Measurements from ENCODE around the gene GPSM3.
"Not testable (repeated sequence)": the region's sequence is repeated elsewhere in the genome, so short reads cannot be mapped to it uniquely, and the experiment has no call there.

The GPSM3 gene

DNA sequence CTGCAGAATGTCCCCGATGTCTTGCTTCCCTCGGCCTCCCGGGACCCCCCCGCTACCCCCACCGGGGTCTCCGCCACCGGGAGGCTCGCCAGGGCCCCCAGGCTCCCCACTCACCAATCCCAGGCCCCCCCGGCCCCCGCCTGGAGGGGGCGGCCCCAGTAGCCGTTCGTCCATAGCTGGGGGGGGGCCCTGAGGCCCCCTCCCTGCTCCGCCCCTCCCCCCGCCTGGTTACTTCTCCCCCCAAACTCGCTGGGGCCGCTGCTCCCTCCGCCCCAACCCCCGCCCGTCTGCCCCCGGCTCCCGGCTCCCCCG is 2.7 kb downstream of the GPSM3 start:
- H3K4me3 ChIP-seq (ENCODE audit: low read depth, low read length), result peak overlapping the region; percentile 81
- TF ChIP-seq, protein P1, sequence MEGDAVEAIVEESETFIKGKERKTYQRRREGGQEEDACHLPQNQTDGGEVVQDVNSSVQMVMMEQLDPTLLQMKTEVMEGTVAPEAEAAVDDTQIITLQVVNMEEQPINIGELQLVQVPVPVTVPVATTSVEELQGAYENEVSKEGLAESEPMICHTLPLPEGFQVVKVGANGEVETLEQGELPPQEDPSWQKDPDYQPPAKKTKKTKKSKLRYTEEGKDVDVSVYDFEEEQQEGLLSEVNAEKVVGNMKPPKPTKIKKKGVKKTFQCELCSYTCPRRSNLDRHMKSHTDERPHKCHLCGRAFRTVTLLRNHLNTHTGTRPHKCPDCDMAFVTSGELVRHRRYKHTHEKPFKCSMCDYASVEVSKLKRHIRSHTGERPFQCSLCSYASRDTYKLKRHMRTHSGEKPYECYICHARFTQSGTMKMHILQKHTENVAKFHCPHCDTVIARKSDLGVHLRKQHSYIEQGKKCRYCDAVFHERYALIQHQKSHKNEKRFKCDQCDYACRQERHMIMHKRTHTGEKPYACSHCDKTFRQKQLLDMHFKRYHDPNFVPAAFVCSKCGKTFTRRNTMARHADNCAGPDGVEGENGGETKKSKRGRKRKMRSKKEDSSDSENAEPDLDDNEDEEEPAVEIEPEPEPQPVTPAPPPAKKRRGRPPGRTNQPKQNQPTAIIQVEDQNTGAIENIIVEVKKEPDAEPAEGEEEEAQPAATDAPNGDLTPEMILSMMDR (IDR thresholded peaks at IDR 0.05; ENCODE audit: low read depth, low read length), result no peak

DNA sequence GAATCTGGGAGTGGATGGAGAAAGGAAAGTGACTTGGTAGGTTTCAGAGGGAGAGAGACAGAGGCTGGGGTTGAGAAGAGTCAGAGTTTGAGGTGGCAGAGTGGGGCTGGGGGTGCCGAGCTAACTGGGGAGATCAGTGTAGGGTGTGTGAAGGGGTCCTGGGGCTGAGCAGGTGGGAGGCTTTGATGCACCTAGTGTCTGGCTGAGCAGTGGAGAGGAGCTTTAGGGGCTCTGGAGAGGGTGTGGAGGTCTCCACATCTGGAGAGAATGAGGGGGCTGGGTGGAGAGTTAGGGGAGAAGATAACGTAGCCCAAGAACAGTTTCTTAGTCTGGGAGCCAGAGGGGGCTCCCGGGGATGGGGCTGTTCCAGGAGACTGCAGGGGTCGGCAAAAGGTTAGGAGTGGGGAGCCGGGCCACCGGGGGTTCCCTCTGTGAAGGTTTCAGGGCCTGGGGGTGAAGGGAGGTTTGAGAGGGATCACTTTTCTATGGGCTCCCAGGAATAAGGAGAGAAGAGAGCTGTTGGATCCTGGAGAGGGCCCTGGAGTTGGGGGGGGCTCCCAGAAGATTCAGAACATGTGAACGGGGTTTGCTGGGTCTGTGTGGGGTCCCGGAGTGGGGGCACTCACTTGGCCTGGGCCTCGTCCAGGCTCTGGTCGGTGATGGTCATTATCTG is 3.2 kb downstream of the GPSM3 start:
- H3K4me3 ChIP-seq (ENCODE audit: low read depth, low read length), result peak overlapping the region; percentile 81
- TF ChIP-seq, protein P1 (IDR thresholded peaks at IDR 0.05; ENCODE audit: low read depth, low read length), result no peak

DNA sequence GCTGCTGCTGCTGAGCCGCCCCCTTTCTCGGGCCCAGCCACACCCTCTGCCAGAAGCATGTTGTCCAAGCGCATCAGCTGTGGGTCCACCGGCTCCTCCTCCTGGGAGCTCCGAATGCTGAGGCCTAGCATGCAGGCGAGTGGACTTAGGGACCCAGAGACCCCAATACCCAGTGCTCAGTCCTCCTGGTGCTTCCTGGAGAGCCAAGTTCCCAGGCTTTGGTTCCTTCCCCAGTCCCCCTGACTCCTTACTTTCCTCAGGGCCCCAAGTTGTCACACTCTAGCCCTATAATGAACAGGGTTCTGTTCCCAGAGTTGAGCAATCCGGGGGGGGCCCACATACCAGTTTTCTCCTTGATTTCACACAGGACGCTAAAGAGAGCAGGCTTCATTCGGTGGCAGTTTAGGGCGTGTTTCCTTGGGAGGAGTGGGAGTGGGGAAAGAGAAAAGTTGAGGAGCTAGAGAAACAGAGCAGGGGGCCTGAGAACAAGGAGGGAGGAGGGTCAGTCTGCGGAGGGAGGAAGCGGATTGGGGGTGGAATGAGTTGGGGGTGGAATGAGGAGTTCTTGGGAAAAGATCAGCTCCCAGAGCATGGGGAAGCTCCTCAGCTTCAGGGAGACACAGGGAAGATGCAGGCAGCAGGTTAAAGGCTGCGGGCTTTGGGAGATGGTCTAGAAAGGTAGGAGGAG is 3.9 kb downstream of the GPSM3 start:
- TF ChIP-seq, protein P1 (IDR thresholded peaks at IDR 0.05; ENCODE audit: low read depth, low read length), result no peak
- peak overlapping the region; percentile 81 for H3K4me3 ChIP-seq (ENCODE audit: low read depth, low read length)

DNA sequence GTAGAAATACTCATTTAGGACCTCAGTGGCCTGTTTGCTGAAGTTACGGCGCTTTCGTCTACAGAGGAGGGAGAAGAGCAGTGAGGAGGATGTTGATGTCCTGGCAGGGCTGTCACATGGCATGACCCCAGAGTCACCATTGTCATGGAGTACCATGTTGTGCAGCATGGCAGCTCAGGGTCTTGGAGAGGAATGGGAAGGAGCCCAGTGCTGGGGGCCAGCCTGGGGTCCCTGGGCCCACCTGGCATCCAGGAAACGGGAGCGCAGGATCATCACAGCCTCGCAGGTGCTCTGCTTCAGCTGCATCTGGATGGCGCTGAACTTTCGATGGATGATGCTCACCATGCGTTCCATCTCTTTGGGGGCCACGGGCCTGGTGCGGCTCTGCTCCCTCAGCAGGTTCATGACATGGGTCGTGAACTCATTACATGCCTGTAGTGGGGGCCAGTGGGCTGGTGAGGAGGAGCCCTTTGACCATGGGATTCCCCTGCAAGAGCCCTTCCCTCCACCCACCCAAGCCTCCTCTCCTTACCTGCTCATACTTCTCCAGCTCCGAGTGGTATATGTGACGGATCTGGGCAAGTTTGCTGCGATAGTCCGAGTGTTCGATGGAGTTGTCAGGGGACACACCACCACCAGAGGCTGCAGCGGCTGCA is 4.6 kb downstream of the GPSM3 start:
- H3K4me3 ChIP-seq (ENCODE audit: low read depth, low read length), result peak overlapping the region; percentile 81

DNA sequence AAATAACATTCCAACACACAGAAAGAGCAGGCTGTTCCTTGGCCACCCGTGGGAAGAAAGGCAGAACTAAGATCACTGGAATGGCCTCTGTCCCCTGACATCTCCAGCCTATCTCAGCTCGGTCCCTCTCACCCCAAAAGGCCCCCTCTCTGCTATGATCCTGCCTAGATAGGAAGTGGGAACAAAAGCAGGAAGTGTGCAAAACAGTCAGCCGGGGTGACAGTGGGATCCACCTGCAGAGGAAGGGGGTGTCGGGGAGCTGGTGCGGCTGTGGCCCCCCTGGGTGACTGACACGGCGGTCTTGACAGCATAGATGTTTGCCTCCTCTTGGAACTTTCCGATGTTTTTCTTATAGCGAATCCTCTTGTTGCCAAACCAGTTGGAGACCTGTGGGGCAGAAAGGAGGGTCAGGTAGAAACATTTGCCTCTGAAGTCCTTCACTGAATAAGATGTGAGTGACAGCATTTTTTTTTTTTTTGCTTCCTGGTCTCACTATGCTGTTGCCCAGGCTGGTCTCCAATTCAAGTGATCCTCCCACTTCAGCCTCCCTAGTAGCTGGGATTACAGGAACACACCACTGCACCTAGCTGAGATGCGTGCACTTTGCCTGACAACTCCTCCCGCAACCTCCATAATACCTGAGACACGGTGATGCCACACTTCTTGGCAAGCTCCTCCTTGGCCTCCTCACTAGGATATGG is 5.3 kb downstream of the GPSM3 start:
- TF ChIP-seq, protein P1 (IDR thresholded peaks at IDR 0.05; ENCODE audit: low read depth, low read length), result no peak
- H3K4me3 ChIP-seq (ENCODE audit: low read depth, low read length), result no peak overlapping the region

DNA sequence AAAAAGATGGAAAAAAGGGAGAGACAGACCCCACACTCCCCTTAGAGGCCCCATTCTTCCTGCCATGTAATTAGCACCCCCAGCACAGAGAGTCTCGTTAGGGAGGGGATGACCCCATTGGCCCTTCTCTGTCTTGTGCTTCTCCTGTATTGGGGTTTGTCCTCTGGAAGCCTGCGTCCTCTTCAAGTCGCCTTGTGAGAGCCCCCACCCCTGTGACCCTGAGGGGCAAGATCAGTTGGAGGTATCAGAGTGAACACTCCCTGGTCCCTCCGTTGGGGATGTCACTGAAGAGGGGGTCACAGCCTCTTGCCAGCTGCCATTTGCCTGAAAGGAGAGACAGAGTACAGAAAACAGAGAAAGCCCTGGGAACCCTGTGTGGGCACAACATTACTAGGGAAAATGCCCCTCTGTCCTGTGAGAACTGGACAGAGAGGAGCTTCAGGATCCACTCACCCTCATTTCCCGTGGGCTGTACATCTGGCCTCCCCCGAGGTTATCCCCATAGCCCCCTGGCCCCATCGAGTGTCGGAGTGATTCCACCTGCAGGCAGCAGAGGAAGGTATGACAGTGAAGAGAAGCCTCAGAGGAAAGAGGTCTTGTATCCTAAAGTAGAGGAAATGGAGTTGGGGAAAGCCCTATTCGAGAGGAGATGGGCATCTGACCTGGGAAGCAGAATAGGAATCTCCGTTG is 6.1 kb downstream of the GPSM3 start:
- H3K4me3 ChIP-seq (ENCODE audit: low read depth, low read length), result not testable (repeated sequence)

DNA sequence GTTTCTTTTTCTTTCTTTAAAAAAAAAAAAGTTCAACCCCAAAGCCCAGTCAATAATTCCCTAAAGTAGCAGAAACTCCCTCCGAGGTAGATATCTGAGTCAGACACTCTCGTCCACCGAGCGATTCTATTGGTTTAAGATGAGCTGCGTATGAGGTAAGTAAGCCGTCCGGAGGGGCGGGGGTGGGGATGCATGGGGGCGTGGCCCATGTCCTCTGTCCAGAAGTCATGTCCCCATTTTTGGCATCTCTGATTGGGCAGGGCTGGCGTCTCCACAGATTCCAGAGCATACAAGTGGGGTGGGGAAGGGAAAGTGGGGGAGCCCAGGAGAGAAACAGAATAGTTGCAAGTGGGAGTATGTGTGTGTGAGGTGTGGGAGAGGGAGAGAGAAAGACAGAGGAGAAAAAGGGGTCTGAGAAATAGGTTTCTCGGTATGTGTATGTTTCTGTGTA is 6.7 kb downstream of the GPSM3 start:
- H3K4me3 ChIP-seq (ENCODE audit: low read depth, low read length), result not testable (repeated sequence)

DNA sequence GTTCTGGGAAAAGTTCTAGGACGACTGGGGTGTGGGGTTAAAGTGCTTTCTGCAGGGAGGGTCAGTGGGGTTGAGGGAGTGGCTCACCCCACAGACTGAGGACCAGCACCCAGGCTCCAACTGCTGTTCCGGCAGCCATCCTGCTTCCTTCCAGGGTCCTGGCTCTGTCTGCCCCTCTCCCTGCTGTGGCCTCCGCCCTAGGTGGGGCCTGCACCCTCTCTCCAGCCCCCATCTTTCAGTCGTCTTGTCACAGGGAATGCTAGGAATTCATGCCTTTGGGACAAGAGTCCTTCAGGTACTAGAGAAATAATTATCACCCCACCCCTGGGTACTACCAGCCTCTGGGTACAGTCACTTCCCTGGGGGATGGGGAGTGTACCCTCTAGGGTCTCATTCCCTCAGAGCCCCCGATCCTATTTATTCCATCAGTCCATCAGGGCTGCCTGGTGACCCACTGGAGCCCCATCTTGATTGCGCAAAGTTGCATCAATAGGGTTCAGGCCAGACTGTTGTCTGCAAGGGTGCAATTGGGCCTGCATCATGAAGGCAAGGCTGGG is 8.3 kb downstream of the GPSM3 start, which contains the start of gene AGER:
TSS of gene AGER (minus strand) at position 170 of the 557 bp plus-strand sequence. CDS start at position 139, 31 bp downstream.
- H3K4me3 ChIP-seq (ENCODE audit: low read depth, low read length), result no peak within 1 kb of the TSS
- TF ChIP-seq, protein P1 (IDR thresholded peaks at IDR 0.05; ENCODE audit: low read depth, low read length), result no peak

Data from WI38 (cell line).